ENCODE data around the gene POLDIP3. TPM values are rescaled to one million over a fixed set of nuclear protein-coding genes. Genes with fewer than 3 reads are reported as not detected.

POLDIP3 gene
- total RNA-seq, 1 donor from 2014 or later: 48.0 TPM

GRCh38 chr22:42654436-42655073 is 39.9 kb upstream of the POLDIP3 start:
- Mint-ChIP-seq H3K36me3 (ENCODE audit: low read depth) (no peaks in the 10 kb centered on the region), H3K4me3 (ENCODE audit: unreplicated experiment) (no peak overlapping the region), H3K27ac (ENCODE audit: unreplicated experiment) (no peak overlapping the region), H3K9me3 (ENCODE audit: low read depth) (no peaks in the 10 kb centered on the region), H3K4me1 (ENCODE audit: low read depth) (peaks cover 2% of the 10 kb centered on the region), H3K27me3 (ENCODE audit: low read depth) (no peaks in the 10 kb centered on the region)
- TF ChIP-seq CTCF (IDR thresholded peaks at IDR 0.05): no peak
- DNase-seq (ENCODE audit: low spot score): no peak

GRCh38 chr22:42653999-42654398 is 39.3 kb upstream of the POLDIP3 start:
- Mint-ChIP-seq H3K27ac (ENCODE audit: unreplicated experiment) (no peak overlapping the region), H3K9me3 (ENCODE audit: low read depth) (no peaks in the 10 kb centered on the region), H3K4me3 (ENCODE audit: unreplicated experiment) (no peak overlapping the region), H3K27me3 (ENCODE audit: low read depth) (no peaks in the 10 kb centered on the region), H3K4me1 (ENCODE audit: low read depth) (peaks cover 4% of the 10 kb centered on the region), H3K36me3 (ENCODE audit: low read depth) (no peaks in the 10 kb centered on the region)
- no peak for DNase-seq (ENCODE audit: low spot score)
- no peak for TF ChIP-seq CTCF (IDR thresholded peaks at IDR 0.05)

GRCh38 chr22:42651134-42651533 is 36.5 kb upstream of the POLDIP3 start:
- peaks cover 26% of the 10 kb centered on the region for H3K4me1 Mint-ChIP-seq (ENCODE audit: low read depth)
- no peaks in the 10 kb centered on the region for H3K36me3 Mint-ChIP-seq (ENCODE audit: low read depth)
- no peak for DNase-seq (ENCODE audit: low spot score)
- no peaks in the 10 kb centered on the region for H3K9me3 Mint-ChIP-seq (ENCODE audit: low read depth)
- no peak for TF ChIP-seq CTCF (IDR thresholded peaks at IDR 0.05)
- H3K4me3 Mint-ChIP-seq (ENCODE audit: unreplicated experiment): no peak overlapping the region
- no peaks in the 10 kb centered on the region for H3K27me3 Mint-ChIP-seq (ENCODE audit: low read depth)
- H3K27ac Mint-ChIP-seq (ENCODE audit: unreplicated experiment): no peak overlapping the region

- Mint-ChIP-seq H3K36me3 (ENCODE audit: low read depth) (no peaks in the 10 kb centered on the region), H3K27me3 (ENCODE audit: low read depth) (no peaks in the 10 kb centered on the region), H3K27ac (ENCODE audit: unreplicated experiment) (peak within 1 kb of the TSS; percentile 98), H3K9me3 (ENCODE audit: low read depth) (no peaks in the 10 kb centered on the region), H3K4me1 (ENCODE audit: low read depth) (peaks cover 43% of the 10 kb centered on the region), H3K4me3 (ENCODE audit: unreplicated experiment) (peak within 1 kb of the TSS; percentile 95)
- DNase-seq (ENCODE audit: low spot score): no peak
- peak; percentile 56 for TF ChIP-seq CTCF (IDR thresholded peaks at IDR 0.05)
Measured at GRCh38 chr22:42649246-42650099, 34.8 kb upstream of the POLDIP3 start, which contains the start of gene CYB5R3. Gene CYB5R3, minus strand, starts transcription at chr22:42649392. Its CDS starts 77 bp downstream, at chr22:42649315.

GRCh38 chr22:42648368-42649245 is 33.9 kb upstream of the POLDIP3 start:
- H3K27me3 Mint-ChIP-seq (ENCODE audit: low read depth): no peaks in the 10 kb centered on the region
- peaks cover 52% of the 10 kb centered on the region for H3K4me1 Mint-ChIP-seq (ENCODE audit: low read depth)
- DNase-seq (ENCODE audit: low spot score): no peak
- peak overlapping the region; percentile 95 for H3K4me3 Mint-ChIP-seq (ENCODE audit: unreplicated experiment)
- H3K36me3 Mint-ChIP-seq (ENCODE audit: low read depth): no peaks in the 10 kb centered on the region
- no peak for TF ChIP-seq CTCF (IDR thresholded peaks at IDR 0.05)
- no peaks in the 10 kb centered on the region for H3K9me3 Mint-ChIP-seq (ENCODE audit: low read depth)
- H3K27ac Mint-ChIP-seq (ENCODE audit: unreplicated experiment): peak overlapping the region; percentile 98

All from chondrocyte (in vitro differentiated cells).